Uterus (tissue), 4 donors: Measurements from ENCODE around the gene SAMD1. TPM values are rescaled to one million over a fixed set of nuclear protein-coding genes. Genes with fewer than 3 reads are reported as not detected.

Experiments
- DNase-seq, 2 donors: peaks; one replicate each; pipeline ENCODE4 v3.0.0-alpha.2; 2019 to 2020
- H3K27ac ChIP-seq, 2 donors: fragments of 200-600 bp; sonication (generic); 1 replicate in 1 of 2; 2 replicates in 1 of 2; pipeline ENCODE4 v1.5.1; 2016 to 2018
- H3K27me3 ChIP-seq, 2 donors: fragments of 200-600 bp; sonication (generic); one replicate each; pipeline ENCODE4 v1.5.1; 2018 to 2019; ENCODE audit warnings: control low read depth in 1 of 2
- H3K36me3 ChIP-seq, 2 donors: fragments of 200-600 bp; sonication (generic); one replicate each; pipeline ENCODE4 v1.5.1; 2019; ENCODE audit warnings: control low read depth in 1 of 2
- H3K4me1 ChIP-seq, 2 donors: fragments of 200-600 bp; sonication (generic); one replicate each; pipeline ENCODE4 v1.5.1; 2018 to 2019; ENCODE audit warnings: control low read depth in 1 of 2
- H3K4me3 ChIP-seq, 2 donors: fragments of 200-600 bp; sonication (generic); 1 replicate in 1 of 2; 2 replicates in 1 of 2; pipeline ENCODE4 v1.5.1; 2018 to 2019; ENCODE audit warnings: mild to moderate bottlenecking in 1 of 2
- H3K9me3 ChIP-seq, 2 donors: fragments of 200-600 bp; sonication (generic); one replicate each; pipeline ENCODE4 v1.5.1; 2019; ENCODE audit warnings: control low read depth in 1 of 2
- POLR2A ChIP-seq, 2 donors: fragments of 450-650 bp; IDR thresholded peaks; one replicate each; pipeline ENCODE4 v1.6.1; 2016; ENCODE audit warnings: antibody characterized with exemption in 2 of 2, mild to moderate bottlenecking in 1 of 2, moderate library complexity in 1 of 2
- intact Hi-C: fragments of 100-400 bp; cut with DNase I; formaldehyde crosslinking; loops from one replicate; pipeline ENCODE4 v1.15.1; 2023; ENCODE audit warnings: low total_unique reads
- total RNA-seq, 4 donors: library from RNA; depleted of rRNA in 3 of 4; stranded (reverse); fragments of >200 nt in 3 of 4; gene quantifications; one replicate each; pipeline versions ENCODE4 v1.1.0 to v1.2.4, GENCODE V29; 2014 to 2023
- TF ChIP-seq, protein P1 (sequence below), 4 experiments: fragments of 200-600 bp in 2 of 4; fragments of 450-650 bp in 2 of 4; sonication (generic) in 2 of 4; IDR thresholded peaks; one replicate each; pipeline ENCODE4 v1.5.1; 2016 to 2019; ENCODE audit warnings: antibody characterized with exemption in 4 of 4, mild to moderate bottlenecking in 2 of 4, moderate library complexity in 1 of 4
- donor health status: DM: yes; HTN: yes; CAD: no.

SAMD1 gene
- total RNA-seq, 4 donors from 2014 or later, result 6.9 to 57.8 (median 24.1) TPM

DNA sequence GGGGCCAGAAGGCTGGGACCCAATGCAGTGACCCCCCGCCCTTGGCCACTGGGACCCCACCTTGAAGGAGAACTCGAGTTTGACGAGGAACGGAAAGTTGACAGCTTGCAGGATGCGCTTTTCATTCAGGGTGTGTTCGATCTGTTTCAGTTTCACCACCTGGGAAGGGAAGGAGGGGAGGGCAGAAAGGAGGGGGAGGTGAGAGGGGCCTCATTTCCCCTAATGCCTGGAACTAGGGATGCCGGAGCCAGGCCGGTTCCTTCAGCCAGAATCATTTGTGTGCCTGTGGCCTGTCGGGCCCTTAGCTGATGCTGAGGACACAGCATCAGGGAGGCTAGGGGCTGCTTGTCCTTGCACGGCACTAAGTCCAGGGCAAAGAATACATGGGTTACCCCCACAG, 12.2 kb upstream of the SAMD1 start:
- intact Hi-C loops, result no loop called here
- H3K9me3 ChIP-seq, result no peaks in the 10 kb centered on the region
- H3K27ac ChIP-seq, result no peak overlapping the region
- no peaks in the 10 kb centered on the region for H3K27me3 ChIP-seq
- DNase-seq, result no peak
- no peaks in the 10 kb centered on the region for H3K36me3 ChIP-seq
- H3K4me1 ChIP-seq, result no peaks in the 10 kb centered on the region
- H3K4me3 ChIP-seq, result no peak overlapping the region
- TF ChIP-seq POLR2A (IDR thresholded peaks at IDR 0.05), result no peak
- TF ChIP-seq, protein P1, sequence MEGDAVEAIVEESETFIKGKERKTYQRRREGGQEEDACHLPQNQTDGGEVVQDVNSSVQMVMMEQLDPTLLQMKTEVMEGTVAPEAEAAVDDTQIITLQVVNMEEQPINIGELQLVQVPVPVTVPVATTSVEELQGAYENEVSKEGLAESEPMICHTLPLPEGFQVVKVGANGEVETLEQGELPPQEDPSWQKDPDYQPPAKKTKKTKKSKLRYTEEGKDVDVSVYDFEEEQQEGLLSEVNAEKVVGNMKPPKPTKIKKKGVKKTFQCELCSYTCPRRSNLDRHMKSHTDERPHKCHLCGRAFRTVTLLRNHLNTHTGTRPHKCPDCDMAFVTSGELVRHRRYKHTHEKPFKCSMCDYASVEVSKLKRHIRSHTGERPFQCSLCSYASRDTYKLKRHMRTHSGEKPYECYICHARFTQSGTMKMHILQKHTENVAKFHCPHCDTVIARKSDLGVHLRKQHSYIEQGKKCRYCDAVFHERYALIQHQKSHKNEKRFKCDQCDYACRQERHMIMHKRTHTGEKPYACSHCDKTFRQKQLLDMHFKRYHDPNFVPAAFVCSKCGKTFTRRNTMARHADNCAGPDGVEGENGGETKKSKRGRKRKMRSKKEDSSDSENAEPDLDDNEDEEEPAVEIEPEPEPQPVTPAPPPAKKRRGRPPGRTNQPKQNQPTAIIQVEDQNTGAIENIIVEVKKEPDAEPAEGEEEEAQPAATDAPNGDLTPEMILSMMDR (IDR thresholded peaks at IDR 0.05), result no peak

DNA sequence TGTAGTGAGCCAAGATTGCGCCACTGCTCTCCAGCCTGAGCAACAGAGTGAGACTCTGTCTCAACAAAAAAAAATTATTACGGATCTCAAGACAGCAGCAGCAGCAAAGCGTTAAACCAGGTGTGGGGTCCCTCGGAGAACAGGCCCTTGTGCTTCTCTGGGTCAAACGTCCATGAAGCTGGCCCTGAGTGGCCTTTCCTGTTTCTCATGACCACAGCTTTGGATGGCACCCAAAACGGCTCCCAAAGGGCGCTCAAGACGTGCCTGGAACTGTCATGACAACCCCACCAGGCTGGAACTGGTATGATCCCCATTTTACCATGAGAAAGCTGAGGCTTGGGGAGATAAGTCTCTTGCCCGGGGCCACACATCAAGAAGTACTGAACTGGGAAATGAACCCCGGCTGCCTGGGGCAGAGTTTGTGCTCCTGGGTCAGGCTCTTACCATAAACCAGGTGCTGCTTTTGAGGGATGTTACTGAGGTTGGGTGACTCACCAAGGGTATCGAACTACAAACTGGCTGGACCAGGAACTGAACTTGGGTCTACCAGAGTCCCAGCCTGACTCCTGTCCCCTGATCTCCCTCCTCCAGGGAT, 11.6 kb upstream of the SAMD1 start:
- Histone ChIP-seq H3K36me3 (no peaks in the 10 kb centered on the region), H3K4me3 (no peak overlapping the region), H3K4me1 (no peaks in the 10 kb centered on the region), H3K27ac (no peak overlapping the region), H3K27me3 (no peaks in the 10 kb centered on the region), H3K9me3 (no peaks in the 10 kb centered on the region)
- intact Hi-C loops, result no loop called here
- TF ChIP-seq POLR2A (IDR thresholded peaks at IDR 0.05), result no peak
- TF ChIP-seq, protein P1 (IDR thresholded peaks at IDR 0.05), result no peak
- no peak for DNase-seq

DNA sequence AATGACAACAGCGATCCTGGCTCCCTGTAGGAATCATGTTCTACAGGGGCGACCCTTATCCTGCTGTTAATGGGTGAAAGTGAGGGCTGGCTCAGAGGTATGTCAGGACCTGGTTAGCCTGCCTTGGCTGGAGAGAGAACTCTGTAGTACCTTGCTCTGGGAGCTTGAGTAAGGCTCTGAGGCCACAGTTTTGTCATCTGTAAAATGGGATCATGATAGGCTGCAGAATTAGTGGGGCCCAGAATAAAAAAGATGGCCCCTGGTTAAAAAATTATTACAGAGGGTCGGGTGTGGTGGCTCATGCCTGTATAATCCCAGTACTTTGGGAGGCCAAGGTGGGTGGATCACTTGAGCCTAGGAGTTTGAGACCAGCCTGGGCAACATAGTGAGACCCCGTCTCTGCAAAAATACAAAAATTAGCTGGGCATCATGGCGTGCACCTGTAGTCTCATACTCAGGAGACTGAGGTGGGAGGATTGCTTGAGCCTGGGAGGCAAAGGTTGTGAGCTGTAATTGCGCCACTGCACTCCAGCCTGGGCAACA, 10.5 kb upstream of the SAMD1 start:
- Histone ChIP-seq H3K27ac (no peak overlapping the region), H3K27me3 (no peaks in the 10 kb centered on the region), H3K9me3 (no peaks in the 10 kb centered on the region), H3K4me1 (no peaks in the 10 kb centered on the region), H3K36me3 (no peaks in the 10 kb centered on the region), H3K4me3 (no peak overlapping the region)
- TF ChIP-seq, protein P1 (IDR thresholded peaks at IDR 0.05), result no peak
- TF ChIP-seq POLR2A (IDR thresholded peaks at IDR 0.05), result no peak
- no peak for DNase-seq
- intact Hi-C loops, result no loop called here

DNA sequence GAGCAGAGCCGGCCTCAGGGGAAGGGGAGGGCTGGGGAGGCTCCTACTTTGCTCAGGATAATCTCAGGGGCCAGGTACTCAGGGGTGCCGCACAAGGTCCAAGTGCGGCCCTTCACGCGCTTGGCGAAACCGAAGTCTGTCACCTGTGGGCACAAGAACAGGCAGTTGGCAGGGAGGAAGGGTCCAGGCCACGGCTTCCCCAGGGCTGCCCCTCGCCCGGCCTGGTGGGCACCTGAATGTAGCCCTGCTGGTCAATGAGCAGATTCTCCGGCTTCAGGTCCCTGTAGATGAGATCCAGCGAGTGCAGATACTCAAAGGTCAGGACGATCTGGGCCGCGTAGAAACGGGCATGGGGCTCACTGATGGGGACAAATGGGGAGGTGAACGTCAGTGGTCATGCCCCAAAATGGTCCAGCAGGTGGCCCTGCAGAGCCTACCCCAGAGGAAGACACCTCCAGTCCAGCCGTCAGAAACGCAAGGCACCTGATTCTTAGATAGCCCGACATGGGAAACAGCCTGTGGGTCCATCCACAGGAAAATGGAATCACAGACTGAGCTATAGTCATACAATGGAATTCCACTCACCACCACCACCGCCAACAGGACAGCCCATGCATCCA, 7.1 kb upstream of the SAMD1 start:
- no peaks in the 10 kb centered on the region for H3K36me3 ChIP-seq
- no peaks in the 10 kb centered on the region for H3K27me3 ChIP-seq
- no peak overlapping the region for H3K27ac ChIP-seq
- TF ChIP-seq, protein P1 (IDR thresholded peaks at IDR 0.05), result no peak
- no peak for TF ChIP-seq POLR2A (IDR thresholded peaks at IDR 0.05)
- H3K9me3 ChIP-seq, result peaks cover 0 to 3% of the 10 kb centered on the region in 2 donors
- intact Hi-C loops, result no loop called here
- H3K4me3 ChIP-seq, result no peak overlapping the region
- no peak for DNase-seq
- no peaks in the 10 kb centered on the region for H3K4me1 ChIP-seq

DNA sequence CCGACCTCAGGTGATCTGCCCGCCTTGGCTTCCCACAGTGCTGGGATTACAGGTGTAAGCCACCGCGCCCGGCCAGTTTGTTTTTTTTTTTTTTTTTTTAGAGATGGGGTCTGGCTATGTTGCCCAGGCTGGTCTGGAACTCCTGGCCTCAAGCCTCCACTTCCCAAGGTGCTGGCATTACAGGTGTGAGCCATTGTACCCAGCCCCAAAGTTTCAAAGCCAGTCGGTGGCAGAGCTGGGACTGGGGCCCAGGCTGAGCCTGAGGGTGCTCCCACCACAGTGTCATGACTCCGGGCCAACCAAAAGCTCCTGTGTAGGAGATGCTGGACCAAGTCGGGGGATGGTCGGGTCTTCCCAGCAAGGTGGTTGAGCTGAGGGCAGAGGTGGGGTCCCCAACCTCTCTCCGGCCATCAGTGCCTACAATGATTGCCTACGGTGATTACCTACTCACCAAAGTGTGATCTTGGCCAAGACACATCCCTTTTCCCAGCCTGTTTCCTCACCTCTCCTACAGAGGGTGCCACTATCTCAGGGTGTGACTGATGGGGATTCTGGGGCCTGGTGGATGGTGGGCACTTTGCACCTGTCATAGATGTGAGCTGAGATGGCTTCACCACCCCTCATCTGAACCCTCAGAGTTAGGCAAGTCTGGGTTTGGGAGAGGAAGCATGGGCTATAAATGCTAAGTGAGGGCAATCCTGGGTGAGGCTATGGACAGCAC, 5.9 kb upstream of the SAMD1 start:
- no peak for DNase-seq
- TF ChIP-seq POLR2A (IDR thresholded peaks at IDR 0.05), result no peak
- TF ChIP-seq, protein P1 (IDR thresholded peaks at IDR 0.05), result no peak

More for the DNA sequence above, 5.9 kb upstream of the SAMD1 start:
- Histone ChIP-seq H3K9me3 (peaks cover 0 to 3% of the 10 kb centered on the region in 2 donors), H3K4me3 (no peak overlapping the region), H3K27me3 (no peaks in the 10 kb centered on the region), H3K27ac (no peak overlapping the region), H3K36me3 (no peaks in the 10 kb centered on the region), H3K4me1 (no peaks in the 10 kb centered on the region)
- intact Hi-C loops, result no loop called here
